Epithelial cell of prostate (primary cell): ENCODE measurements around the gene FBXO3.
"Not testable (repeated sequence)": the region's sequence is repeated elsewhere in the genome, so short reads cannot be mapped to it uniquely, and the experiment has no call there.

Experiments
- DNase-seq: peaks from one replicate; pipeline ENCODE4 v3.0.0-alpha.2; 2011; ENCODE audit warnings: low read depth, low spot score
- H3K27ac ChIP-seq: fragments of 450-650 bp; 2 replicates; pipeline ENCODE4 v1.5.1; 2017; ENCODE audit warnings: mild to moderate bottlenecking

FBXO3 gene, protein sequence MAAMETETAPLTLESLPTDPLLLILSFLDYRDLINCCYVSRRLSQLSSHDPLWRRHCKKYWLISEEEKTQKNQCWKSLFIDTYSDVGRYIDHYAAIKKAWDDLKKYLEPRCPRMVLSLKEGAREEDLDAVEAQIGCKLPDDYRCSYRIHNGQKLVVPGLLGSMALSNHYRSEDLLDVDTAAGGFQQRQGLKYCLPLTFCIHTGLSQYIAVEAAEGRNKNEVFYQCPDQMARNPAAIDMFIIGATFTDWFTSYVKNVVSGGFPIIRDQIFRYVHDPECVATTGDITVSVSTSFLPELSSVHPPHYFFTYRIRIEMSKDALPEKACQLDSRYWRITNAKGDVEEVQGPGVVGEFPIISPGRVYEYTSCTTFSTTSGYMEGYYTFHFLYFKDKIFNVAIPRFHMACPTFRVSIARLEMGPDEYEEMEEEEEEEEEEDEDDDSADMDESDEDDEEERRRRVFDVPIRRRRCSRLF

DNA sequence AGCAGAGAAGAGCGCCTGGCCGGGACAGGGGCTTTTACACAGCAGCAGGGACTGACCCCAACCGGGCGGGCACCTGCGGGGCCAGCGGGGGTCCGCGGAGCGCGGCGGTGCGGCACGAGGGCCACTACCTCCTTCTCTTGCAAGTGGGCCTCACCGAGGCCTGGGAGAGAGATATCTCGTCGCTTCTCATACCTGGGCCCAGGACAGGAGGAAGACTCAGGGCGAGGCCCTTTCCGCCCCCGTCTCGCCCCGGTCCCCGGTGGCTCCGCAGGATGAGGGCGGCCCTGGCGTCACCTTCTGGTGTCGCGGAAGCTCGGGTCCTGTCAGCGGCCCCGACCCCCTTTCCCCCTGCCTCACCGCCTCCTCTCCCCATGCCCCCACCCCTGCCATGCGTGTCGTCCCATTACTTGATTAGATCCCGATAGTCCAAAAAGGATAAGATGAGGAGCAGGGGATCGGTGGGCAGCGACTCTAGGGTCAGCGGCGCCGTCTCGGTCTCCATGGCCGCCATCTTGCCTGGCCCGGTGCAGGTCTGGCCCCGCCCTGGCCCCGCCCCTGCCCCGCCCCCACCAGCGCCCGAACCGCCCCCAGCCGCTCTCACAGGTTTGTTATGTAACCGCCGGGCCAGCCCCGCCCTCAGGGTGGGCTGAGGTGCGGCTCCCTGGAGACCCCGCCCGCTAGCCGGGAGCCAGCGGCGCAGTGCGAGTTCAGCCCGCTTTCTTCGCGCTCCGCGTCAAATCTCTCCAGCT, at the start of gene FBXO3:
Gene FBXO3, minus strand, starts transcription at position 534 of the 749 bp plus-strand sequence. Its CDS starts 23 bp downstream, at position 511.
- DNase-seq = no peak
- H3K27ac ChIP-seq = peak within 1 kb of the TSS; percentile 83

DNA sequence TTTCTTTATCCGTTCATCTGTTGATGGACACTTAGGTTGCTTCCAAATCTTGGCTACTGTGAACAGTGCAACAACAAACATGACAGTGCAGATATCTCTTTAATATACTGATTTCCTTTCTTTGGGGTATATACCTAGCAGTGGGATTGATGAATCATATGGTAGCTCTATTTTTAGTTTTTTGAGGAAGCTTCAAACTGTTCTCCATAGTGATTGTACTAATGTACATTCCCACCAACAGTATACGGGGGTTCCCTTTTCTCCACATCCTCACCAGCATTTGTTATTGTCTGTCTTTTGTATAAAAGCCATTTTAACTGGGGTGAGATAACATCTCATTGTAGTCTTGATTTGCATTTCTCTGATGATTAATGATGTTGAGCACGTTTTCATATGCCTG, 48.7 kb upstream of the FBXO3 start:
- not testable (repeated sequence) for DNase-seq, H3K27ac ChIP-seq

- no peak for DNase-seq
- no peak overlapping the region for H3K27ac ChIP-seq
These were observed 45.1 kb upstream of the FBXO3 start for GRCh38 chr11:33819278-33820035.

DNA sequence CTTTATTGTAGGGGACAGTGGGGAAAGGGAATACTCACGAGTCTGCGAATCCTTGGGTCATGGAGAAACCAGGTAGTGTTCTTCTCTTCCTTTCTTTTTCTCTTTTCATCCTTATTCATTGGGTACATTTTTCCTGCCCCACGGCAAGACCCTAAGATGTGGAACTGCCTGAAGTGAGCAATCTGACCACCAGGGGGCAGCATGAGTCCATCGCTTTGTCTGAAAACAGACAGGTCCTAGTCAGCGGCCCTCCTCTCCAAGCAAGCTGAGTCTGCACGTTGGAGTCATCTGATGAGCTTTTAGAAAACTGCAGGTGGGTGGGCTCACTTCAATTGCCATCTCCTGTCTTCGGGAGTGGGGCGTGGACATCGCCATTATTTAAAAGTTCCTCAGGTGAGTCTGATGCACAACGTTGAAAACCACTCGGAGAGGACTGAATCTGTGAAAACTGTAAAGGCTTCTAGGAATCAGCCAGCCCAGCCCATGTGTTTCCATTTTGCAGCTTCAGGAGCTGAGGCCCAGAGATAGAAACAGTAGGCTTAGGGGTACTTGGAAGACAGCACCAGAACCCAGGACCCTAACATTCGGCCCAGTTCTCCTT, 34.0 kb upstream of the FBXO3 start:
- DNase-seq = peak; percentile 20
- H3K27ac ChIP-seq = no peak overlapping the region

DNA sequence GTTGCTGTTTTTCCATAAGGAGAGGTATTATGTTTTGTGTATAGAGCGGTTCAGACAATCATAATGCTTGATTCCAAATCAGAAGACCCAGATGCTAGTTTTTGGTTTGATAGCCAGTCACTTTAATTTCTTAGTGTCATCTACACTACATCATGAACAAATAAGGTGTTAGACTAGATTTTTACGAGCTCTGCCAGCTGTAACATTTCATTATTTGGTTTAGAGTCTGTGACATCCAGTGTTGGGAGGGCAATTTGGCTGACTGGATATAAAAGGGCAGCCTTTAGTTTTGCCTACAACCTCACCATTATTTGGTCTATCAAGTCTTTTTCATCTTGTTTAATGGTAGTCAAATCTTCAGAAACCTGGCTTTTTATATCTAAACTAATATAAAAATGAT, 30.2 kb upstream of the FBXO3 start:
- DNase-seq = no peak
- H3K27ac ChIP-seq = no peak overlapping the region

GRCh38 chr11:33802194-33802950, 28.1 kb upstream of the FBXO3 start:
- no peak overlapping the region for H3K27ac ChIP-seq
- DNase-seq = peak; percentile 37

- H3K27ac ChIP-seq = no peak overlapping the region
- DNase-seq = no peak
These were observed 27.5 kb upstream of the FBXO3 start for GRCh38 chr11:33801821-33802193.

- no peak overlapping the region for H3K27ac ChIP-seq
- no peak for DNase-seq
These were observed 23.6 kb upstream of the FBXO3 start for GRCh38 chr11:33797879-33798278.

GRCh38 chr11:33790040-33790439, 15.7 kb upstream of the FBXO3 start:
- no peak overlapping the region for H3K27ac ChIP-seq
- no peak for DNase-seq

DNA sequence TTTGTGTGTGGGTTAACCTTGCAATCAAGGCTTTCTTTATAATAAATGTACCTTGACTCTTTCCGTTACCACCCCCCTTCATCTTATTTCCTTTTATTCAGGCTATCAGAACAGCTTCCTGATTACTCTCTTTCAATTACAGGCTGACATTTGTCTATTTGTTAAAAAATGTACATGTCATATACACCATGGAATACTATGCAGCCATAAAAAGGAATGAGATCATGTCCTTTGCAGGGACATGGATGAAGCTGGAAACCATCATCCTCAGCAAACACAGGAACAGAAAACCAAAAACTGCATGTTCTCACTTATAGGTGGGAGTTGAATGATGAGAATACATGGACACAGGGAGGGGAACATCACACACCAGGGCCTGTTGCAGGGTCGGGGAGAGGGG, 13.8 kb upstream of the FBXO3 start:
- not testable (repeated sequence) for H3K27ac ChIP-seq, DNase-seq

DNA sequence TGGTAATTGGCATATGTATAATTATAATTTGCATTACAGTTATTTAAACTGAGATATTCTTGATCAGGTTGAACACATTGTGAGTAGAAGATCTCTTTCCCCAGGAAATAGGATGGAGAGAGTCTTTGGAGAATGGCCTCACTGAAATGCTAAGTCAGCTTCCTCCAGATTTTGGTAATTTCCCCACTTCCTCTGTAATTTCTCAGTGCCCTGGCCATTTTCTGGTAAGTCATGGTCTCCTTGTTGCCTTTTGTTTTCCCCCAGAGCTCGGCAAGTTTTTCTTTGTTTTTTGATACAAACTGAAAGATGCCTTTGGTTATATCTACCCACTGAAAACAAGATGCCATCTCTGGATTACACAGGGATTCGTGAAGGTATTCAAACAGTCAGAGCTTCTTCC, 12.8 kb upstream of the FBXO3 start:
- H3K27ac ChIP-seq = no peak overlapping the region
- no peak for DNase-seq

DNA sequence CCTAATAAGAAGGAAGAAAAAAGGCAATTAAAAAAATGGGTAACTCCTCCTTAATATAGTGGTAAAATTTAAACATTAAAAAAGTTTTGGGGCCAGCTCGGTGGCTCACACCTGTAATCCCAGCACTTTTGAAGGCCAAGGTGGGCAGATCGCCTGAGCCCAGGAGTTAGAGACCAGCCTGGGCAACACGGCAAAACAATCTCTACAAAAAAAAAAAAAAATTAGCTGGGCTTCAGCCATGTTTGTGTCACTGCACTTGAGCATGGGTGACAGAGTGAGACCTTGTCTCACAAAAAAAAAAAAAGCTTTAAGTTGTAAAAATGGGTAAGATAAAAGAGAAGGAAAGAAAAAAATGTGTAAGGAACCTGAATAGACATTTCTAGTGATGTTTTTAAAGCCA, 11.3 kb upstream of the FBXO3 start:
- DNase-seq = no peak
- no peak overlapping the region for H3K27ac ChIP-seq

GRCh38 chr11:33779849-33780528, 5.7 kb upstream of the FBXO3 start:
- H3K27ac ChIP-seq = no peak overlapping the region
- no peak for DNase-seq

DNA sequence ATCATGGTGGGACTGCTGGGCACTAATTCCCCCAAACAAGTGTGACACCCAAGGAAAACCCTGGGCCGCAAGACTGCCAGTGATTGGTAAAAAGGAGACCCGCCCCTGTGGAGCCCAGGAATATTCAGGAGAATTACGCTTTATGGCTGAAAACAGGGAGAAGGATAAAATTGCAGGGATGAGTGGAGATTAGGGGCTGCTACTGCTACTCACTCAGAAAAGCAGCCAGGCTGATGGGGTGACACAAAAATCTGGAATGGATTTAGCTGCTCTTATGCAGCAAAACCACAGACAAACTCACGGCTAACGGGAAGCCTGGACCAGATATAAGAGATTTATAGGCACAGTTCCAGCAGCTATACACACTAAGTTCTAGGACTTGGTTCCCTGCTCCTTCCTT, 4.4 kb upstream of the FBXO3 start:
- DNase-seq = no peak
- no peak overlapping the region for H3K27ac ChIP-seq

DNA sequence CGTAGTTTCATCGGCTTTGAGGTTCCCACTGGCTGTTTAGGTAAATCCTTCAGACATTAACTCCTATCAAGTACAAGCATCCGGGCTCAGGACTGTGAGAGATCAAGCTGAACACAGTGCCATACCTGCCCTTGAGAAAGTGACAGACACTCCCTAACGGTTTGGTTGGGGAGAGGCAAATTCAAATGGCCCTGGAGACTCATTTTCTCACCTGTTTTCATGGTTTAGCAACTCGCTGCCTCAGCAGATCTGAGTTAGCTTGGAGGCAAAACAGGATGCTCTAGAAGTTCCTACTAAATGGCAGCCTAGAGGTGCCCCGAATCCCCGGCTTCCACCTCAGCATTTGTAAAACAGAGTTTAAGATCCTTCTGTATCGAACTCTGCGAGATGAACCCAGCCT, 3.6 kb upstream of the FBXO3 start:
- no peak for DNase-seq
- no peak overlapping the region for H3K27ac ChIP-seq

DNA sequence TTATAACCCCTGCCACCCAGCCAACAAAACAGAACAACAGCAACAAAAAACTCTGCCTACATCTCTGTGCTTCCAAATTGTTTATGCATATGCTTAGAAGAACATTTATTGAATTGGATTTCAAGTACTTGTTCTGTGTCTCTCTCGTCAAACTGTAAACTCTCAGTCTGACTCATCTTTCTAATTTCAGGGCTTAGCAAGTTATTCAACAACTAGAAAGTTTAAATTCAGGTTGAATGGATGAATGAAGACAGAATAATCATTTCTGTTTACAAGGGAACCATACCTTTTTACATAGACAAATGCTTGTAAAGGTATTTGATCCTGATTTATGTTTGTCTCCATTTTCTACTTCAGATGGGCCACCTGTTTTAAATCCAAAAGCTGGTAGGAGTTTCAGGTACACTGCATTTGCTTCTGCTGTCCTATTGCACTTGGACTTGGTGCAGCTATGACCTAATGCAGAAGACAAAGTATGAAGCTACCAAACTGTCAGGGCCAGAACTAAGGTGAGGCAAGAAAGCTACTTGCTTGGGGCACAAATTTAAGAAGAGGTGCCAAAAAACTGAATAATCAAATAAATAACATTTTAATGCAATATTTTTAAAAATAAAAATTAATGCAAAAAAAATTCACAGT, 1.6 kb upstream of the FBXO3 start:
- no peak overlapping the region for H3K27ac ChIP-seq
- no peak for DNase-seq

DNA sequence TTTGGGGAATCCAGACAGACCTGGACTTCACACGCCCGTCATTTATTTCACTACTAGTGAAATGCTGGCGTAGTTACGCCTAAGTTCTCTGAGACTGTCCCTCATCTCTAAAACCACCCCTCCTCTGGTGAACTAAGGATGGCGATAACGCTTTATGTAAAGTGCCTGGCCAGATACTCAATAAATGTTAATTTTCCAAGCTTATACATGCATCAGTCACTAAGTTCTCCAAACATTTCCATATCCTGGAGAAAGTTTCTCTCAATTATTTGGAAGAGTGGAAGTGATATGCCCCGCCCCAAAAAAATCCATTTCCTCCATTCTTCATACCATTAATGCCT, 1.1 kb upstream of the FBXO3 start:
- no peak for DNase-seq
- no peak overlapping the region for H3K27ac ChIP-seq

DNA sequence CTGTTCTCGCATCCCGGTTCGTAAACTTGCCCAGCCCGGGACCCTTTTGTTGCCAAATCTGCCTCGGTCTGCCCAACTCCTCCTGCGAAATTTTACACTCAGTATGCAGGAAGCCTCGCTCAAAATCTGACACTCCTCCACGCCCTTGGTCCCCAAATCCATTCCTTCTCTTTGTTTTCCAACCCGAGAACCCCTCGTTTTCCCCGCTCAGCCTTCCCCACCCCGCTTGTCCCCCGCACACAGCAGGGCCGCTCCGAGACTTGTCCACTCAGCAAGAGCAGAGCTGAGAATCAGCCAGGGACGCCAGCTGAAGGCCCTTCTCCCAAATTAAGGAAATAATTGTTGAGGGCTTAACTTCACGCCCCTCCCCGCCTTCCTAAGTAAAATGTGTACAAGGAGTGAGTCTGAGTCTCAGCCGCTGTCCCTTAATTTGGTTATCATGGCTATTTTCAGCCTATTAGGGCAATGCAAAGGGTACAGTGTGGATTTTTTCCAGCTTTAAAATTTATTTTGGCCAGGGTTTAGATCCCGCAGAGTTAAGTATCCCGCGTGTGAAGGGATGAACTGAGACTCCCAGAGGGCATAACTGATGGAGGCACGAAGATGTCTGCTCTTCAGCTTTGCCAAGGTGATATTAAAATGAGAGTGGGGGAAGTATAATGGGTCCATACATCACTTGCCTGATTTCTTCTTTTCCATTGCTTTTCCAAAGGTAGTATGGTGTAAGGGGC, 581 bp upstream of the FBXO3 start:
- no peak for DNase-seq
- peak overlapping the region; percentile 83 for H3K27ac ChIP-seq
